ENCODE measurements around the gene PPA1.
"Not testable (repeated sequence)": the region's sequence is repeated elsewhere in the genome, so short reads cannot be mapped to it uniquely, and the experiment has no call there.

The PPA1 gene

DNA sequence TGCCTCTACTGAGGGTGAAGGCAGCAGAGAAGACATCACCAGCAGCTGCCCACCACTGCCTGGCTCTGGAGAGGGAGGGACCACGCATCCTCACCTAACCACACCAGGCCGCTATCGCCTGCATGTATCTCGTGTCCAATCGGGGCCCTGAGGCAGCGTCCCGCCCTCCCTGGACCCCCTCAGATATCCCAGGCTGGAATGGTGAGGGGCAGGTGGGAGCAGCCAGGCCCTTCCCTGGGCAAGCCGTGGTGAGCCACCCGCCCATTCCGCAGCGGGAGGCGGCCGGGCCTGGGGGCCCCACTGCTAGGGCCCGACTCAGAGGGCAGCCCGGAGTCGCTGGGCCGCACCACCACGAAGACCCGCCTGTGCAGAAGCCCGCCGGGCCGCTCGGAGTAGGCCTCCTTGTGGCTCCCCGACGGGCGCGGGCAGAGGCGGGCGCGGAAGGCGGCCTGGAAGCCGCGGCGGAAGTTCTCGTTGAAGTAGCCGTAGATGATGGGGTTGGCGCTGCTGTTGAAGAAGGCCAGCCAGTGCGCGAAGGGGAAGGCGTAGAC is 21.6 kb upstream of the PPA1 start:
- no peak for DNase-seq

DNA sequence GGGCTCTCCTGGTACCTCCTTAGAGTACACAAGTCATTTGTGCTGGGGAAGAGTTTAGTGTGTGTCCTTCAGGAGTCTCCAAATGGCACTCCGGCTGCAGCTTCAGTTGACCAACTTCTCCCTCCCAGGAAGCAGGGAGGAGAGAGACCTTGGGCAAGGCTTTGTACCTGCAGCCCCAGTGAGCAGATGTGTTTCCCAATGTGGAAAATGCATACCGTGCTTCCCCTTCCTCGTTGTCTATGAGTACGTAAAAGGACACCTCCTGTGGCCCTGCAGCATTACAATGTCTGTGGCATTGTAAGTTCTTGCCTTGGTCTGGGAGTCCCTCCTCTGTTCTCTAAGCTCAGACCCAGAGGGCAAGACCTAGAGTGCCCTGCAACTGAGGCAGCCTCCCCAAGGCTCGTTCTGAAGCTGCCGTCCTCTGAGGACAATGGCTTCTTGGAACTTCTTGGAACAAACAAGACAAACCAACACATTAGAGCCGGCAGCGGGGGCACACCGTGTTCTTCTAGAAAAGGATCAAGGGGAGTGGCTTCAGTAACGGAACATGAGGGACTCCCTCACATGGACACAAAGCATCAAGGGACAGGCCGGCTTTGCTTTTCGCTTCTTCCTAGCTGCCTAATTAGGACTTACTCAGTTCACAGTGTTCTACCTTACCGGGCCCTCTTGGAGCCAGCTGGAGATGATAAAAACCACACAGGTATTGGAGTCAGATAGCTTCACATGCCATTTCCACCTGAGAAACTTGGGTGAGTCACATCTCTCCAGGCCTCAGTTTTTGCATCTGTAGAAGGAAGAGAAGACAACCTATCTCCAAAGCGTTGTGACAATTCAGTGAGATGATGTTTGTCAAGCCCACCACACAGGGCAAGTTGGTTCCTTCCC is 20.9 kb upstream of the PPA1 start:
- DNase-seq = no peak

GRCh38 chr10:70250961-70251680 is 17.9 kb upstream of the PPA1 start:
- DNase-seq = no peak

GRCh38 chr10:70247360-70247759 is 14.1 kb upstream of the PPA1 start:
- DNase-seq = no peak

DNA sequence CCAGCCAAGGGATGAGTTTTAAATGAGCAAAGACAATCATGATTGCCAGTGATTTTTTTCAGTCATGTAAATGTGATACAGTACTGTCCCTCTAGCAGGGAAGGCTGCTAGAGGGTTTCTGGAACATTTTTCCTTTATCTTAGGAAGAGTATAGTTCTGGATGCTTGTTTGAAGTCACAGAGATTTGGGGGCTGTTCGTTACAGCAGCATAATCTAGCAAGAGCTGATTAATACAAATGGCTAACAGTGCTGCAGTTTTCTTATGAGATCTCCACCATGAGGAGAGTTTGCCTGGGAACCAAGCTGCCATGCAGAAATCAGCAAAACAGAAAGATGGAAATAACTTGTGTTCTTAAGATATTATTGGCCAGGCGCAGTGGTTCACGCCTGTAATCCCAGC is 7.9 kb upstream of the PPA1 start:
- DNase-seq = no peak

DNA sequence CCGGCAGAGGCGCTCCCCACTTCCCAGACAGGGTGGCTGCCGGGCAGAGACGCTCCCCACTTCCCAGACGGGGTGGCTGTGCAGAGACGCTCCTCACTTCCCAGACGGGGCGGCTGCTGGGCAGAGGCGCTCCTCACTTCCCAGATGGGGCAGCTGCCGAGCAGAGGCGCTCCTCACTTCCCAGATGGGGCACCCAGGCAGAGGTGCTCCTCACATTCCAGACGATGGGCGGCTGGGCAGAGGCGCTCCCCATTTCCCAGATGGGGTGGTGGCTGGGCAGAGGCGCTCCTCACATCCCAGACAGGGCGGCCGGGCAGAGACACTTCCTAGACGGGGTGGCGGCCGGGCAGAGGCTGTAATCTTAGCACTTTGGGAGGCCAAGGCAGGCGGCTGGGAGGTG is 6.8 kb upstream of the PPA1 start:
- DNase-seq = not testable (repeated sequence)

- DNase-seq = not testable (repeated sequence)
Measured at GRCh38 chr10:70239077-70239976, 6.1 kb upstream of the PPA1 start.

GRCh38 chr10:70237958-70238536 is 4.8 kb upstream of the PPA1 start:
- not testable (repeated sequence) for DNase-seq

DNA sequence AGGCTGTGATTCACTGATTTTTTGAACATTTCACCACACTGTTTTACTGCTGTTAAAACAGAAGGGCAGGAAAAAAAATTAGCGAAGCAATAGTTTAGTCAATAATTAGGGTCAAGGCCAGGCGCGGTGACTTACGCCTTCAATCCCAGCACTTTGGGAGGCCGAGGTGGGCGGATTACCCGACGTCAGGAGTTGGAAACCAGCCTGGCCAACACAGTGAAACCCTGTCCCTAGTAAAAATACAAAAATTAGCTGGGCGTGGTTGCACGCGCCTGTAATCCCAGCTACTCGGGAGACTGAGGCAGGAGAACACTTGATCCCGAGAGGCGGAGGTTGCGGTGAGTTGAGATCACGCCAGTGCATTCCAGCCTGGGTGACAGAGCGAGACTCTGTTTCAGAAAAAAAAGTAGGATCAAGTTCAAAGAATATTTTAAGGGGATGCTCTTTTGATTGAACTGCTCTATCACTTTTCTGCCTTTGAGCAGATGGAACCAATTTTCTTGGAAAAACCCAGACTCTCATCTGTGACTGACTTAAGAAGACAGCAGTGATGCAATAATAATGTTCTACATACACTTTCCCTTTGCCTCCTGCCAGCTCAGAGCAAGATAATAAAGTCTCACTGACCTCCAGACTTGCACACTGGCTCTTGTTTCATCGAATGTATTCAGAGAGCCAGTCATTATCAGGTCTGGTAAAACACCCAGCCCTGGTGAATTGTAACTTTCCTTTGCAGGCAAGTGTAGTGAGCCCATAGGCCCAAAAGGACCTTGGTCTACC is 1.6 kb upstream of the PPA1 start:
- DNase-seq = no peak

- no peak for DNase-seq
Measured at GRCh38 chr10:70233939-70234300, 691 bp upstream of the PPA1 start.

DNA sequence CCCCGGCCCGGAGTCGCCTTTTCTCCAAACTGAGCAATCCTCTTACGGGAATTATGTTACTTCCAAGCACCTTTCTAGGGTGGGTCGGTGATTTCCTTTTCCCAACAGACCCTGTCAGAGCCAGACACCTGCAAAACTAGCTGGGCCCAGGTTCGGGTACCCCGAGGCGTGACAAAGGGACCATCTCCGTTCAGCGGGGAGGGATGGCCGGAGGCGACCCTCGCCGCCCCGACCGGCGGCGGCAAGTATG is 445 bp downstream of the PPA1 start:
- DNase-seq = no peak

- peak; percentile 47 for DNase-seq
Measured at GRCh38 chr10:70232155-70232858, 922 bp downstream of the PPA1 start.

GRCh38 chr10:70228491-70228890 is 4.7 kb downstream of the PPA1 start:
- DNase-seq = no peak

DNA sequence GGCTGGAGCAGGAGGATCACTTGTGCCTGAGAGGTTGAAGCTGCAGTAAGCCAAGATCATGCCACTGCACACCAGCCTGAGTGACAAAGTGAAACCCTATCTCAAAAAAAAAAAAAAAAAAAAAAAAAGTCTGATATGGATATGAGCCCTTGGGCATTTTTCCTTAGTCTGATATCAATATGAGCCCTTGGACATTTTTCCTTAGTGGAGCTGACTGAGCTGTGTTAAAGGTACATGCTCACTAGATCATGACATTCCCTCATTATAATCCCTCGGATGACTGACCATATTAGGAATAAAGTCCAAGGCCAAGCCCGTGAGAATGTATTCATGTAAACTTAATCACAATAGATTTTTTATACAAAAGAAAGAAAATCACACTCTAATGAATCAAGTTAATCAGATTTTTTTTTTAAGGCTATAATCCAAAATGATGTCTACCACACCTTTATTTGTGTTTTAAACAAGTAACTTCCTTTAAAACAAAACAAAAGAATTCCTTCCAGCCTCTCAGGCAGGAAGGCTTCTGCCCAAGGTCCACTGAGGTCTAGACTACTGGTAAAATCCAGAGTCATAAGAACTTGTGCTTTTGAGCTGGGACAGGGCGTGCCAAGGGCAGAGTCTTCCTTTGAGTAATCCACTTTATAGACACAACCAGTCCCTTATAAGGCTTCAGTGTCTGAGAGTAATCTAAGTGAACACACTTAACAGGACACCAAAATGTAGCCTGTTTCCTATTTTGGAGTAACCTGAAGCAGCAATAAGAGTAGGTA is 5.5 kb downstream of the PPA1 start:
- no peak for DNase-seq

GRCh38 chr10:70223728-70224127 is 9.5 kb downstream of the PPA1 start:
- no peak for DNase-seq

DNA sequence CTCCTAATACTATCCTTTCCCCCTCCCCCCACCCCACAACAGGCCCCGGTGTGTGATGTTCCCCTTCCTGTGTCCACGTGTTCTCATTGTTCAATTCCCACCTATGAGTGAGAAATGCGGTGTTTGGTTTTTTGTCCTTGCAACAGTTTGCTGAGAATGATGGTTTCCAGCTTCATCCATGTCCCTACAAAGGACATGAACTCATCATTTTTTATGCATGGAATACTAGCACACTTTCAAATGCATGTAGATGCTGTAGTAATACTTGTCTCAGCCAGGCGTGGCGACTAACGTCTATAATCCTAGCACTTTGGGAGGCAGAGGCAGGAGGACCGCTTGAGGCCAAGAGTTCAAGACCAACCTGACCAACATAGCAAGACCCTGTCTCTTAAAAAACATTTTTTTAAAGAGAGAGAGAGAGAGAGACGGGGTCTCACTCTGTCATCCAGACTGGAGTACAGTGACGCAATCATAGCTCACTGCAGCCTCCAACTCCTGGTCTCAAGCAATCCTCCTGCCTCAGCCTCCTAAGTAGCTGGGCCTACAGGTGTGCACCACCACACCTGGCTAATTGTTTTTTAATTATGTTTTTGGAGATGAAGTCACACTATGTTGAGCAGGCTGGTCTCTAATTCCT is 10.3 kb downstream of the PPA1 start:
- DNase-seq = not testable (repeated sequence)

DNA sequence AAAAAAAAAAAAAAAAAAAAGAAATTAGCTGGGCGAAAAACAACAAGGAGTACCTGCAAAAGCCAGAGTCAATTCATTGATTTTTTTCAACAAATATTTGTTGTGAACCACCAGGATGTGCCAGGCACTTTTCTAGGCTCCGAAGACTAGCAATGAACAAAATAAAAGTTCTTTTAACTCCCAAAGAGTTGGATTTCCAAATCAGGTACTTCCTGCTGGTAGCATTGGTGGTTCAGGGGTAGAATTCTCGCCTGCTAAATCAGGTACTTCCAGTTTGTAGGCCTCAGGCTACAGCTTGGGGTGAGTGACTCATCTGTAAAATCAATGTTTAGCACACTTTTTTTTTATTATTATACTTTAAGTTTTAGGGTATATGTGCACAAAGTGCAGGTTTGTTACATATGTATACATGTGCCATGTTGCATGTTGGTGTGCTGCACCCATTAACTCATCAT is 10.9 kb downstream of the PPA1 start:
- DNase-seq = no peak

DNA sequence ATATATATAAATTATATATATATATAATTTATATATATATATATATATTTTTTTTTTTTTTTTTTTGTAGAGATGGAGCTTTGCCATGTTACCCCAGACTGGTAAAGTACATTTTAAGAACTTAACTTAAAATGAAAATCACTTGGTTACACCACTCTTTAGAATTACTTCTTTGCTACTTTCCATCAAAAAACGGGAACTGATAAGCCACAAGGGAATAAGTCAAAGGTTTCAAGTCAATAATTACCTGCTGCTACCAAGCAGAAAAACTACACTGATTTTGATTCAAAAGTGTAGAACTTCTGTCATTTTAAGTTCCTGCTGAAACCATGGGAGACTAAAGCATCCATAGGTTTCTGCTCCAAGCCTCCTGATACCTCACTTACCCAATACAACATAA is 12.2 kb downstream of the PPA1 start:
- no peak for DNase-seq

DNA sequence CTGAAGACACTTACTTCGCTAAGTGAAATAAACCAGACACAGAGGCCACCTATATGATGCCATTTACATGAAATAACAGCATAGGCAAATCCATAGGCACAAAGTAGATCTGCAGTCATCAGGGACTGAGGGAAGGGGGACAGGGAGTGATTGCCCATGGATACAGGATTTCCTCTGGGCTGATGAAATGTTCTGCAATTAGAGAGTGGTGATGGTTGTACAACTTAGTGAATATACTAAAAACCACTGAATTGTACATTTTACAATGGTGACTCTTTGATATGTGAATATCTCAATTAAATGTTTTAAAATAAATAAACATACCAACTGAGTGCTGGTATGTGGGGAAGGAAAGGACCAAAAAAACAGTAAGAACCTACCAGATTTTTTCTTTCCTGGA is 20.4 kb downstream of the PPA1 start:
- DNase-seq = no peak

DNA sequence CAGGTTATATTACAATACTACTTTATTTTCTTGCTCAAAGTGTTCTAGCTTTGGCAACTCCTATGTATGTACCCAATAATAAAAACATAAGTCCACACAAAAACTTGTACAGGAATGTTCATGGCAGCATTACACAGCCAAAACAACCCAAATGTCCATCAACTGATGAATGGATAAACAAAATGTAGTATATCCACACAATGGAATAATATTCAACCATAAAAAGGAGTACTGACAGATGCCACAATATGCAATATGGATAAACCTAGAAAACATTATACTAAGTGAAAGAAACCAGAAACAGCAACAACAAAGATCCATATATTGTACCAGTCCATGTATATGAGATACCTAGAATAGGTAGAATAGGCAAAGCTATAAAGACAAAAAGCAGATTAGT is 21.0 kb downstream of the PPA1 start:
- DNase-seq = no peak
